ENCODE results near the gene CES4A.
"Not testable (repeated sequence)": the region's sequence is repeated elsewhere in the genome, so short reads cannot be mapped to it uniquely, and the experiment has no call there.

CES4A gene

DNA sequence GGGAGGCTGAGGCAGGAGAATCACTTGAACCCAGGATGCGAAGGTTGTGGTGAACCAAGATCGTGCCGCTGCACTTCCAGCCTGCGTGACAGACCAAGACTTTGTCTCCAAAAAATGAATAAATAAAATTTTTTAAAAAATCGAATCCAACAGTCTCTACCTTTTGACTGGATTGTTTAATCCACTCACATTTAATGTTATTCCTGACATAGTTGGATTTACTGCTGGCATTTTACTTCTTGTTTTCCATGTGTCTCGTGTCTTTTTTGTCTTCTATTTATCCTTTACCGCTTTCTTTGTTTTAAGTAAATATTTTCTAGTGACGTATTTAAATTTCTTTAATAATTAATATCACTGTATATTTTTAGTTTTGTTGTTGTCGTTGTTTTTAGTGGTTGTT lies 5.4 kb upstream of the CES4A start:
- FAIRE-seq (no peak), DNase-seq (ENCODE audit: low spot score) (no peak)

DNA sequence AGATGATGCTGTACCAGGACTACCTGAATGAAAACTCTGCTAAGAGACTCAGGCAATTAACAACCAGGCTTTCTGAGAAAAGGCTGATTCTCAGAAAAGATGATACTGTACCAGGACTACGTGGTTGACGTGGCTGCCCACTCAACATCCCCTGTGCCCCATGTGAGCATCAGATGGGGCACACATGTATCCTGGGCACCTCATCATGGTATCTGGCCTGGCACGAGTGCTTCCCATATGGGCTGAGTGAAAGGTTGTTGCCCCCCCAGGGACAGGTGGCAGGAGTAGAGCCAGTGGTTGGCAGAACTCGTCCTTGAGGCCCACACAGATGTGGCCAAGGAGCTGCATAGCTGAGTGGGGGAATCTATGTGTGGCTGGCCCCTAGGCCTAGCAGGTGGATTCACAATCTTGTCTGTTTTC lies 3.5 kb upstream of the CES4A start:
- FAIRE-seq, result no peak

DNA sequence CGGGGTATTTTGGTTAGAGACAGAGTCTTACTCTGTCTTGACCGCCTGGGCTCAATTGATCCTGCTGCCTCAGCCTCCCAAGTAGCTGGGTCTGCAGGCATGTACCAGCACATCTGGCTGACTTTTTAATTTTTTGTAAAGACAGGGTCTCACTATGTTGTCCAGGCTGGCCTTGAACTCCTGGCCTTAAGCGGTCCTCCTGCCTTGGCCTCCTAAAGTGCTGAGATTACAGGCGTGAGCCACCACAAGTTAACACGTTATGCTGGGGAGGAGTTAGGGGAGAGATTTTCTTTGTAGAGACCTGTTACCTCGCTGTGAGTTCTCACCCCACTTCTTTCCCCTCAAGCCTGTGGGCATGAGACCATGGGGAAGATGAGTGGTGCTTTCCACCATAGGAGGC lies 1.8 kb upstream of the CES4A start:
- DNase-seq (ENCODE audit: low spot score), result no peak
- FAIRE-seq, result no peak

More for the DNA sequence above, 3.5 kb upstream of the CES4A start:
- no peak for DNase-seq (ENCODE audit: low spot score)

DNA sequence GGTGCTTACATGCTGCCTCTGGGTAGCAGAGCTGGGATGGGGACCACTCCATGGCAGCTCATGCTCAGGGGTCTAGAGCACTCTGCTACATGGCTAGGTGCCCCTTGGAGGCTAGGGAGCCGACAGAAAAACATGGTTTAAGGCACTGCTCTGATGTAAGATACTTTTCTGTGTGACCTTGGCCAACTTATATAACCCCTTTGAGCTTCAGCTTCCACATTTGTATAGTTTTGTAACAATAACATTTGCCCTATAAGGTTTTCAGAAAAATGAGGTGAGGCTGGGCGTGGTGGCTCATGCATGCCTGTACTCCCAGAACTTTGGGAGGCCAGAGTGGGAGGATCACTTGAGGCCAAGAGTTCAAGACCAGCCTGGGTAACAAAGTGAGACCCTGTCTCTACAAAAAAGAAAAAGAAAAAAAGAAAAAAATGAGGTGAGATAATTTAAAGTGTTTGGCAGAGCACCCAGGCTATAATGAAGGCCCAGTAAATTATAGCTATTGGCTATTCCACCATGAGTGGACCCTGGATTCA lies 3.2 kb downstream of the CES4A start:
- FAIRE-seq (no peak), DNase-seq (ENCODE audit: low spot score) (no peak)

DNA sequence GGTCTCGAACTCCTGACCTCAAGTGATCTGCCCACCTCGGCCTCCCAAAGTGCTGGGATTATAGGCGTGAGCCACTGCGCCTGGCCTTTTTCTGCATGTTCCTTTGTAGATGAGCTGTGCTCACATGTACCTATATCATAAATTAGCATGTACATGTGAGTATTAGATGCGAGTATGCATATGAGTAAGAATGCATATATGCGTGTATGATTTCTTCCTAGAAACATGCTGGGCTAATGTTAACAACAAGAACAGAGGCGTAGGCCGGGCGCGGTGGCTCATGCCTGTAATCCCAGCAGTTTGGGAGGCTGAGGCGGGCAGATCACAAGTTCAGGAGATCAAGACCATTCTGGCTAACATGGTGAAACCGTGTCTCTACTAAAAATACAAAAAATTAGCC lies 5.2 kb downstream of the CES4A start:
- FAIRE-seq; DNase-seq (ENCODE audit: low spot score): not testable (repeated sequence)

DNA sequence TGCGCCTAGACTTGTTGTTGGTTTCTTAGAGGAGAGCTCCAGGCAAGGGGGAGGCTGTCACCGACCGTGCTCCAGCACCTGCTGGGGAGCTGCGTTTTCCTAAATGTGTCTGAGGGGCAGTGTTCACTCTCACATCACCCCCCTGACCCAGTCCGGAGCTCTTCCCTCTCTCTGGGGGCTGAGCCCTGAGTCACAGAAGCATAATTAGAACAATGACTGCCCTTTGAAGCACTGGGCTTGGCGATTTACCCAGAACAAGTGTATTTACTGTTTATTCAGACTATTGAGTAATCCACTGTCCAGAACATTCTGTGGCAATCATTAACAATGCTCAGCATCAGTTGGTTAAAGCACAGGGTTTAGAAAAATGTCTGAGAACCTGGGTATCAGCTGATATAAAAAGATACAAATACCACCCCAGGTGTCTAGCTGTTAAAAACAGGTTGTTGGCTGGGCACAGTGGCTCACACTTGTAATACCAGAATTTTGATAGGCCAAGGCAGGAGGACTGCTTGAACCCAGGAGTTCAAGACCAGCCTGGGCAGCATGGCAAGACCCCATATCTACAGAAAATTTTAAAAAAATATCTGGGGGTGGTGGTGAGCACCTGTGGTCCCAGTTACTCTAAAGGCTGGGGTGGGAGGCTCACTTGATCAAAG lies 8.1 kb downstream of the CES4A start:
- DNase-seq (ENCODE audit: low spot score) (peak; percentile 7), FAIRE-seq (no peak)

DNA sequence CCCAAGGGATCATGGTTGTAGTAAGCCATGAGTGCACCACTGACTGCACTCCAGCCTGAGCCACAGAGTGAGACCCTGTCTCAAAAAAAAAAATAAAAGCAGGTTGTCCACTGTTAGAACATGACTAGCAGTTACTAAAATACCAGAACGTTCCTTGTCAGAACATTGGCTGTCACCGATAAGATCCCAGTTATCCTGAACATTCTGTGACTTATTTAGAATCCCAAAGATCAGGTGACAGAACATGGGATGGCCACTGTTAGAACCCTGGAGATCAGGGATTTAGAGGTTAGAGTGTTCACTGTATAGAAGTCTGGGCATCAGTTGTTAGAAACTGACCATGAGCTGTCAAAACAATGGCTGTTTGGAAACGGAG lies 8.6 kb downstream of the CES4A start:
- FAIRE-seq (no peak), DNase-seq (ENCODE audit: low spot score) (no peak)

DNA sequence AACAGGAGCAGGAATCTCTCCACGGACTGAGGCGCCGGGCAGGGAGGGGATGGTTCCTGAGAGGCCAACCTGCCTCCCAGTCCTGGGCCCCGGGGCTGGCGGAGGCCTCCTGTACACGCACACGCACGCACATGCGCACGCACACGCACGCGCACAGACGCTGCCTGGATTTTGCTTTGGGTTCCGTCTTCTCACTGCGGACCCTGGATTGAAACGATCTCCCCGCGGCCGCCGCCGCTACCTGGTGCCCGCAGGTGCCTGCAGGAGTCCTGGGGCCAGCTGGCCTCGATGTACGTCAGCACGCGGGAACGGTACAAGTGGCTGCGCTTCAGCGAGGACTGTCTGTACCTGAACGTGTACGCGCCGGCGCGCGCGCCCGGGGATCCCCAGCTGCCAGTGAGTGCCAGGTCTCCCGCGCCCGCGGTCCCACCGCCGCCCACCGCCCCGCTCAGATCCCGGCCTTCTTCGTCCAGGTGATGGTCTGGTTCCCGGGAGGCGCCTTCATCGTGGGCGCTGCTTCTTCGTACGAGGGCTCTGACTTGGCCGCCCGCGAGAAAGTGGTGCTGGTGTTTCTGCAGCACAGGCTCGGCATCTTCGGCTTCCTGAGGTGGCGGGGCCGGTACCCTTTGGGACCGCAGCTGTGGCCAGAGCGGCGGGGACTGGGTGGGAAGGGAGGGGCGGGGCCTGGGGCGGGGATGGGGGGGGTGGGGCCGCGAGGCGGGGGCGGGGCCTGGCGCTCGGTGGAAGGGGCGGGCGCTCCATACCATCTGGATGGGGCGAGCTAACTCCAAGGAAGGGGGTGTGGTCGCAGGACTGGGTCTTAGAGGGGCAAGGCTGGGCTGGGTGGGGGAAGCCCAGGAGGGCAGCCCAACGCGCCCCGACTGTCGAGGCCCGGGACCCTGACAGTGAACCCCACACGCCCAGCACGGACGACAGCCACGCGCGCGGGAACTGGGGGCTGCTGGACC lies 12.3 kb downstream of the CES4A start:
- DNase-seq (ENCODE audit: low spot score) (no peak), FAIRE-seq (no peak)

DNA sequence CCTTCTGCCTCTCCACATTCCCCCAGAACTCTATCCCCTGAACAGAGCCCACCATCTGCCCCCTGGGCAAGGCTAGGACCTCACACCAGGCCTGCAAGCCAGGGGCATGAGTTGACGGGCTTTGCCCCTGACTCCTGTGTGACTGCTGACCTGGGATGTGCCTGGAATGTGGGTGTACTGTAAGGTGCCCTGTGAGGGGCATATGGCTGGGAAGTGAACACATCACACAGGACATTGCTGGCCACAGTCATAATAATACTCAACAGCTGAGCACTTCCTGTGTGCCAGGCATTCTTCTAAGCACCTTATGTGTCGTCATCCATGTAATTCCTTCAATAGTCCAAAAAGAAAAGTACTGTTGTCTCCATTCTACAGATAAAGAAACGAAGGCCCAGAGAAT lies 13.3 kb downstream of the CES4A start:
- DNase-seq (ENCODE audit: low spot score), result peak; percentile 5
- no peak for FAIRE-seq

DNA sequence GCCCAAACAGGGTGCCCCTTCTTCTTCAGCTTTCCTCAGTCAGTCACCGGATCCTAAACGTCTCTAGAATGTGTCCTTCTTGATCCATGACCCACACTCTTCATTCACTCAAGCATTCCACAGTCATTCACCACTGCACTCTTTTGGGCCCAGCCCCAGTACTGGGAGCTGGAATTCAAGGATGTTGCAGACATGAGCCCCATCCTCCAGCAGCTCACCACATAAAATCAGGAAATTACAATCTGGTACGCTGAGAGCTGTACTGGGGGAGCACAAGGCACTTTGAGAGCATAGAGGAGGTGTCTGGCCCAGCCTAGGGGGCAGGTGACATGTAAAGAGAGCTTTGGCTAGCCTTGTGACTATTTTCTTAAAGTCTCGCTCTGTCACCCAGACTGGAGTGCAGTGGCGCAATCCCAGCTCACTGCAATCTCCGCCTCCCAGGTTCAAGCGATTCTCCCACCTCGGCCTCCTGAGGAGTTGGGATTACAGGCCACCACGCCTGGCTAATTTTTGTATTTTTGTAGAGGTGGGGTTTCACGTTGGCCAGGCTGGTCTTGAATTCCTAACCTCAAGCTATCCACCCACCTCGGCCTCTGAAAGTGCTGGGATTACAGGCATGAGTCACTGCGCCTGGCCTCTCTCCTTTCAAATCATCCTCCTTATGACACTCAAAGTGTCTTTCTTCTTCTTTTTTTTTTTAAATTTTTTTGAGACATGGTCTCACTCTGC lies 18.7 kb downstream of the CES4A start:
- FAIRE-seq, result peak; percentile 82
- peak; percentile 55 for DNase-seq (ENCODE audit: low spot score)

DNA sequence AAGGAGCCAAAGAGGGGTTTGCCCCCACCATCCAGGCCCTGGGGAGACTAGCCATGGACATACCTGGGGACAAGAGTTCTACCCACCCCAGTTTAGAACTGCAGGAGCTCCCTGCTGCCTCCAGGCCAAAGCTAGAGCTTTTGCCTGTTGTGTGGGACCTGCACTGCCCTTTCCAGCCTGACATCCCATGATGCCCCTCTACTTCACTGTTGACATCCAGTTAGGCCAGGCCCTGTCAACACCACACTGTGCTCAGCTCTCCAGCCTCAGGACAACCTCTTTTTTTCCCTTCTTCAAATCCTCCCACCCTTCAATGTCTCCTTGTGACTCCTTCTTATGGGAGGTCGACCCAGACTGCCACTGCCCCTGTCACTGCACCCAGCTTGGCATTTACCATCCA lies 20.8 kb downstream of the CES4A start:
- no peak for DNase-seq (ENCODE audit: low spot score)
- FAIRE-seq, result no peak

DNA sequence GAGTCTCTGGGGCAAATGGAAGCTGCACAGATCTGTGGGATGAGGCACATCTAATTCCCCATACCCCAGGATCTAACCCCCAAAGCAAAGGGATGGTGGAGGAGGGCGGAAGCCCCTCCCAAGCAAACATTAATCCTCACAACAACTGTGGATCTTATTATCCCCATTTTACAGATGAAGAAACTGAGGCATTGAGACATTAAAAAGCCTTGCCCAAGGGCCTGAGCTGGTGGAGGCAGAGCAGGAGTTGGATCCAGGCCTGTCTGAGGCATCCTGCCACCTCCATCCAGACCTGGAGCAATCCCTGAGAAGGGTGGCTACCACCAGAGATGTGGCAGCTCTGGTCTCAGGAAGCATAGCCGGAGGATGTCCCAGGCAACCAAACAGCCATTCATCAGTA lies 22.9 kb downstream of the CES4A start:
- FAIRE-seq, result no peak

DNA sequence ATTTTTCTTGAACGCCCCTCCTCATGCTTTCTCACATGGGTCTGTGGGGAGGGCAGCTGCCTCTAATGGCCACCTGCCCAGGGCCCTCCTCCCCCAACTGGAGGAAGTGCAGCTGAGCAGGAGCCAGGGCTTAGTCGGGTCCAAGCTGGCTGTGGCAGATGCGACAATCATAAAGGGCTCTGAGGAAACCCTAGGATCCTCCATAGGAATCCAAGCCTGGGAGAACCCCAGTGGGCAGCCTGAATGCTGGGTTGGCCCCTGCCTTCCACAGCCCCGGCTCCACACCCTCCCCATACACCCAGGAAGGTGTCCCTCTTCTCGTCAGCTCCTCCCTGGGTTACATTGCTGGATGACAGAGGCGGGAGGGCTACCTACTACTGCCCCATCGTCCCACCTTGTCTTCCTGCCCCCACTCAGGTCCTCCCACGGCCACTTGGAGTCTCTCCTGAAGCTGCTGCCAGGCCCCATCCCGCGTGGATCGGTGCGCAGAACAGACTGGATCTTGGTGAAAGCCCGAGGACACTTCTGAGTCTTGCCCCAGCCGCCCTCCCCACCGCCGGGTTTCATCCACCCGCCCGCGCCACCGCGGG lies 24.9 kb downstream of the CES4A start:
- DNase-seq (ENCODE audit: low spot score), result no peak
- no peak for FAIRE-seq

More for the DNA sequence above, 22.9 kb downstream of the CES4A start:
- no peak for DNase-seq (ENCODE audit: low spot score)

DNA sequence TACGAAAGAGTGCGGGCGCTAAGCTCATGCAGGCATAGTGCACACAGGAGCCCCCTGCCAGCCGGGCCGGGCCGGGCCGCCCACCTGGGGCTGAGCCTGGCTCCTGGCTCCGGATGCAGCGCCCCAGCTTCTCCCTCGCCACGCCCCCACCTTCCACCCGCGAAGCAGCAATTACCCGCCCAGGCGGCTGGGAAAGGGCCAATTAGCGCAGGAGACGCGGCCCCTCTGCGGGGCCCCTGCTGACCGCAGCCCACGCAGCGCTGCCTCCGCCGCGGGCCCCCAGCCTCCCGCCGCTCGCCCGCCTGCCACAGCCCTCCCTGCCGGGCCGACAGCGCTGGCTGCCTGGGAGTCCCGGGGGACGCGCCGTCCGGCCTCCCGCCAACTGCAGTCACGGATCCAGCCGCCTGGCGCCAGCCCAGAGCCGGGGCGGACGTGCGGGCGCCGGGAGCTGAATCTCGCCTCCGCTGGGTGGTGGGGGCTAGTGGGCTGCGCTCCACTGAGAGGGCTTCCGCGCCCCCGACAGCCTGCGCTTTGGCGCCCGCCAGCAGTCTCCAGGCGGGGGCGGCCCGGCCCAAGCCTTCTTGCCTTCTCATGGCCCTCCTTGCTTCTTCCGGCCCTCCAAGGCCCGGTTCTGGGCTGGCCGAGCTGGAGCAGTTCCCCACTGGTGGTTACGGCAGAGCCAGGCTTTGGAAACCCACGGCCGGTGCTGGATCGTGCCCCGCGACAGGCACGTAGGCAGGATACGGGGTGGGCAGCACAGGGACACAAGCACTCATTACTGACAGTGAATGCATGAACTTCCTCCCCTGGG lies 25.6 kb downstream of the CES4A start:
- DNase-seq (ENCODE audit: low spot score) (no peak), FAIRE-seq (no peak)

DNA sequence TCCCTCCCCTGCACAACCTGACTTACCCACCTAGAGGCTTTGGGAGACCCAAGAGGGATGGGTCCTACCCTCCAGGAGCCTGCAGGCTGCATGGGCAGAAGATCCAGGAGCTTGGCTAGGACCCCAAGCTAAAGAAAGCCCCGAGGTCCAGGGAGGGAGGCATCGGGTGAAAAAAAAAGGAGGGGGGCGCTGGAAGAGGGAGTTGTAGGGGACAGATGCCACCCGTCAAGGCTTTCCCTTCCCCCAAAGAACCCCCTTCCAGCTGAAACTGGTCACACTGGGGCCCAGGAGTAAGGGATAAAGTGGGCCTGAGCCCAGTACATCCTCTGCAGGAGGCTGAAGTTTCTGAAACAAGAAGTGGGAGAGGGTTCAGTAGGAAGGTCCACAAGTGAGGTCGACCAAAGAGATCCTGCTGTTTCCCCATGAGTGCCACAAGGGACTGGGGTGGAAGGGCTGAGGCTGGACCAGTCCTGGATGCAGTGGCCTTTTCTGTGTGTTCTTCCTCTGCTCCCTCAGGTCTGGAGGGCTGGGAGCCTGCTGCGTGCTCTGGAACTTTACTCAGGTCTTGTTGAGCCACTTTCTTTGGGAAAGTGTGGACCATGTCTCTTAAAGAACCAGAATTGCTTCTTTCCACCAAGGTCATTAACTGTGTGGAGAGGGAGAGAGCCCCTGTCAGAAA lies 26.4 kb downstream of the CES4A start:
- FAIRE-seq, result no peak
- DNase-seq (ENCODE audit: low spot score), result no peak

DNA sequence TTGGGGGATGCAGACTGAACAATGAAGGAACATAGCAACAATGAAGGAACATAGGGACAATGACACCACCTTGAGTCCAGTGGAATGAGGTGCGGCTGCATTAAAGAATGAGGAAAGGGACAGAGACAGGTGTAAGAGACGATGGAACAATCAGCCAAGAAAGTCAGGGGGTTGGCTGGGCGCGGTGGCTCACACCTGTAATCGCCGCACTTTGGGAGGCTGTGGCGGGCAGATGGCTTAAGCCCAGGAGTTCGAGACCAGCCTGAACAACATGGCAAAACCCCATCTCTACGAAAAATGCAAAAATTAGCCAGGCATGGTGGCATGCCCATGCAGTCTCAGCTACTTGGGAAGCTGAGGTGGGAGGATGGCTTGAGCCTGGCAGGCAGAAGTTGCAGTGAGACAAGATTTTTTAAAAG lies 26.9 kb downstream of the CES4A start:
- DNase-seq (ENCODE audit: low spot score) (no peak), FAIRE-seq (no peak)

DNA sequence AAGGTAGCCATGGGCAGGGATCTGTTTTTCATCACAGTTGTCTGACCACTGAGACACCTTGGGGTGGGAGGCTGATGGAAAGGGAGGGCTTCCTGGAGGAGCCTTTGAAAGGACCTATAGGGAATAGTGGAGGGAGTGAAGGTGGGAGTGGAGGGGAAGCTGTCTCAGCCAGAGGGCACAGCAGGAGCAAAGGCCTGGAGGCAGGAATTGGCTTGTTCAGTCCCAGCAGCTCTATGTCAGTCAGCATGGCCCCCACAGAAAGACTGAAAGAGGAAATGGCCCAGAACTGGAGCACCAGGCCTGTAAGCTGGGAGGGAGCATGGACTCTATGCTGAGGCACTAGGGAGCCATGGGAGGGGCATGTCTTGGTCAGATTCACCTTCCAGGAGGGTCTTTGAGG lies 27.8 kb downstream of the CES4A start:
- FAIRE-seq, result no peak

DNA sequence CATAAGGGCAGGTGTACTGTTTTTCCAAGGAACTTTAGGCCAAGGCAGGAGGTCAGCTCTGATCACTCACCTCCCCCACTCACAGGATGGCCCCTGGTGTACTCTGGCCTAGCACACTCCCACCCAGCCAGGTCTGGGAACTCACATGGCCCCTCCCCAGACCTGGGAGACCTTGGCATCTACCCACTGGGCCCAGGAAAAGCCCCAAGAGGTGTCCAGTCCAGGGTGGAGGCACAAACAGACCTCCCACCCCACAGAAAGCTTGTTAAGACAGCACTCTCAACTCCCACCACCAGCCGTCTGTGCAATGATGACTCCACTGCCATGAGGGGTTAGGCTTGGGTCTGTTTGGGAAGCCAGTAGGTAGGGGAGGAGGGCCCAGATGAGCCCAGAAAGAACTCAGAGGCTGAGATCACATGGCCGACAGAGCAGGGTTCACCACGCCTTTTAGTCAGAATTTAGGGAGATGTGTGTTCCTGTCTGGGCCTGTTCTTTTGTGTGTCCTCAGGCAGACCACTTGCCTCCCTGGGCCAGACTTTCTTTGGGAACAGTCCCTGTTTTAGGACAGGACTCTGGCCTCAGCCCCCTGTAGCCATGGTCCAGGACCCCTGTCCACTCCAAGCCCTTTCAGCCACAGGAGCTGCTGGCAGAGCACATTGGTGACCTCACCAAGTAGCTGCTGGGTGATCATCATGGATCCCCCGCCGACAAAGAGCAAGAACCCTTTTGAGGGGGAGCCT lies 28.5 kb downstream of the CES4A start:
- DNase-seq (ENCODE audit: low spot score) (no peak), FAIRE-seq (no peak)

More for the DNA sequence above, 27.8 kb downstream of the CES4A start:
- no peak for DNase-seq (ENCODE audit: low spot score)

DNA sequence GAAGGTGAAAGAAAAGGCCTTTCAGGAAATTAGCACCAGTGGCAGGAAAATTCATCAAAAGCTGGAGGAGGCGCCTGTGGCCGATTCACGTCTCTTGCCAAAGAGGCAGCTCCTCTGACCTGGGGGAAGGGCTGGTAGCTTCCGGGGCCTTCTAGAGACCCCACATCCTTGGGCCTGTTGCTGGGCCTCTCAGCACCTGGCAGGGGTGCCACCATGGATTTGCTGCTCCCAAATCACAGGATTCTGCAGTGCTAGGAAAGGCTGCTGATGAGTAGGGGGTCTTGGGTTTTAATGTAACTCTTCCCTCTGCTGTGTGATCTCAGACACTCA lies 29.0 kb downstream of the CES4A start:
- FAIRE-seq (no peak), DNase-seq (ENCODE audit: low spot score) (no peak)
